K562 (cell line): Measurements from ENCODE around the gene ITPK1.

Experiments used
- CBFB ChIP-seq: sonication (generic); formaldehyde crosslinking; IDR thresholded peaks from 2 replicates; pipeline ENCODE4 v1.4.0; 2020; ENCODE audit warnings: mild to moderate bottlenecking, missing genetic modification reagents
- CCAR2 ChIP-seq: fragments of 200-400 bp; formaldehyde crosslinking; IDR thresholded peaks from 2 replicates; pipeline ENCODE4 v1.6.1; 2017; ENCODE audit warnings: mild to moderate bottlenecking, low read depth, low read length
- FOXM1 ChIP-seq, 2 experiments: fragments of 450-650 bp in 1 of 2; sonication (generic) in 1 of 2; formaldehyde crosslinking in 1 of 2; IDR thresholded peaks; 2 replicates each; pipeline versions ENCODE4 v1.6.1 to v1.9.0; 2017 to 2022; ENCODE audit warnings: low read depth in 2 of 2, mild to moderate bottlenecking in 2 of 2, missing genetic modification reagents in 1 of 2, moderate library complexity in 1 of 2
- TAF1 ChIP-seq: IDR thresholded peaks from 2 replicates; pipeline ENCODE4 v1.6.1; 2011; ENCODE audit warnings: mild to moderate bottlenecking, low read length, moderate library complexity; ENCODE audit not compliant: insufficient read depth, control insufficient read depth, severe bottlenecking; ENCODE audit errors: extremely low read depth
- TCF7 ChIP-seq: sonication (generic); IDR thresholded peaks from 2 replicates; pipeline ENCODE4 v1.6.1; 2016; ENCODE audit warnings: antibody characterized with exemption, borderline replicate concordance
- TF ChIP-seq, protein P1 (sequence below), 3 experiments: IDR thresholded peaks in 2 of 3; conservative IDR thresholded peaks in 1 of 3; 2 replicates each; pipeline ENCODE4 v1.5.1; 2011 to 2012; ENCODE audit warnings: low read length in 3 of 3, mild to moderate bottlenecking in 3 of 3, control low read depth in 2 of 3, improper control_type of control experiment in 1 of 3, inconsistent platforms in 1 of 3, low read depth in 1 of 3, mixed read lengths in 1 of 3, moderate library complexity in 1 of 3; ENCODE audit not compliant: insufficient read depth in 2 of 3

DNA sequence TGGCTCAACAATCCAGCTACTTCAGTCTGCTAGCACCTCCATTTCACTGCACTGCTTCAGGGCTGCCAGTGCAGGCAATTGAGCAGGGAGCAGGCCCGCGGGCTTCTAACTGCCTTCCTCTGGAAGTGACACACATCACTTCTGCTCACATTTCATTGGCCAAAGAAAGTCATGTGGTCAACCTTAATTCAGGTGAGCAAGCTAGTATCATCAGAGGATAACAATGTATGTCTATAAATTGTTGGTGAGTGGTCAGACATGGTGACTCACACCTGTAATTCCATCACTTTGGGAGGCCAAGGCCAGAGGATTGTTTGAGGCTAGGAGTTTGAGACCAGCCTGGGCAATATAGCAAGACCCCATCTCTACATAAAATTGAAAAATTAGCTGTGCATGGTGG, 215.1 kb downstream of the ITPK1 start:
- TF ChIP-seq, protein P1, sequence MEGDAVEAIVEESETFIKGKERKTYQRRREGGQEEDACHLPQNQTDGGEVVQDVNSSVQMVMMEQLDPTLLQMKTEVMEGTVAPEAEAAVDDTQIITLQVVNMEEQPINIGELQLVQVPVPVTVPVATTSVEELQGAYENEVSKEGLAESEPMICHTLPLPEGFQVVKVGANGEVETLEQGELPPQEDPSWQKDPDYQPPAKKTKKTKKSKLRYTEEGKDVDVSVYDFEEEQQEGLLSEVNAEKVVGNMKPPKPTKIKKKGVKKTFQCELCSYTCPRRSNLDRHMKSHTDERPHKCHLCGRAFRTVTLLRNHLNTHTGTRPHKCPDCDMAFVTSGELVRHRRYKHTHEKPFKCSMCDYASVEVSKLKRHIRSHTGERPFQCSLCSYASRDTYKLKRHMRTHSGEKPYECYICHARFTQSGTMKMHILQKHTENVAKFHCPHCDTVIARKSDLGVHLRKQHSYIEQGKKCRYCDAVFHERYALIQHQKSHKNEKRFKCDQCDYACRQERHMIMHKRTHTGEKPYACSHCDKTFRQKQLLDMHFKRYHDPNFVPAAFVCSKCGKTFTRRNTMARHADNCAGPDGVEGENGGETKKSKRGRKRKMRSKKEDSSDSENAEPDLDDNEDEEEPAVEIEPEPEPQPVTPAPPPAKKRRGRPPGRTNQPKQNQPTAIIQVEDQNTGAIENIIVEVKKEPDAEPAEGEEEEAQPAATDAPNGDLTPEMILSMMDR (IDR thresholded peaks at IDR 0.05 in 2 of 3, conservative IDR thresholded peaks at IDR 0.05 in 1 of 3; ENCODE audit: insufficient read depth in 2 of 3, low read depth in 1 of 3, low read length in 3 of 3) = no peak
- TF ChIP-seq CCAR2 (no peak), FOXM1 (IDR thresholded peaks at IDR 0.05; ENCODE audit: low read depth) (no peak), FOXM1 (CRISPR knock-in tag; IDR thresholded peaks at IDR 0.05; ENCODE audit: low read depth) (no peak), TCF7 (no peak), TAF1 (no peak), CBFB (CRISPR knock-in tag) (no peak)
